Measurements from ENCODE around the gene GAB1.

GAB1 gene

GRCh38 chr4:143455211-143455610 lies 118.5 kb downstream of the GAB1 start:
- no peak for DNase-seq (ENCODE audit: low spot score)
- ChIA-PET POLR2A (ENCODE audit: low non-redundant PET) (no interaction called here), CTCF (interaction anchor here (0.8 kb wide), 1 partner anchor 118 kb away, joined by 3 read pairs; the partner anchor contains the start of gene GAB1)
- TF ChIP-seq CTCF (conservative IDR thresholded peaks at IDR 0.05; ENCODE audit: low read depth), result no peak
- no peak overlapping the region for H3K27ac ChIP-seq

GRCh38 chr4:143458966-143459365 lies 122.3 kb downstream of the GAB1 start:
- H3K27ac ChIP-seq, result no peak overlapping the region
- ChIA-PET CTCF (no interaction called here), POLR2A (ENCODE audit: low non-redundant PET) (no interaction called here)
- no peak for TF ChIP-seq CTCF (conservative IDR thresholded peaks at IDR 0.05; ENCODE audit: low read depth)
- DNase-seq (ENCODE audit: low spot score), result no peak

- TF ChIP-seq CTCF (conservative IDR thresholded peaks at IDR 0.05; ENCODE audit: low read depth), result no peak
These were observed 136.9 kb downstream of the GAB1 start for GRCh38 chr4:143473334-143474126.

GRCh38 chr4:143477487-143477886 lies 140.8 kb downstream of the GAB1 start:
- POLR2A ChIA-PET (ENCODE audit: low non-redundant PET), result no interaction called here
- no peak for DNase-seq (ENCODE audit: low spot score)
- H3K27ac ChIP-seq, result no peak overlapping the region
- TF ChIP-seq CTCF (conservative IDR thresholded peaks at IDR 0.05; ENCODE audit: low read depth), result no peak
- CTCF ChIA-PET, result interaction anchor here (0.6 kb wide), 1 partner anchor 68 kb away, joined by 3 read pairs; no protein-coding TSS in a partner anchor

More at GRCh38 chr4:143473334-143474126, 136.9 kb downstream of the GAB1 start:
- POLR2A ChIA-PET (ENCODE audit: low non-redundant PET), result no interaction called here
- CTCF ChIA-PET, result interaction anchor here (0.7 kb wide), 1 partner anchor 693 kb away, joined by 3 read pairs; no protein-coding TSS in a partner anchor
- DNase-seq (ENCODE audit: low spot score), result no peak
- H3K27ac ChIP-seq, result no peak overlapping the region

- no peak overlapping the region for H3K27ac ChIP-seq
- POLR2A ChIA-PET (ENCODE audit: low non-redundant PET), result no interaction called here
- TF ChIP-seq CTCF (conservative IDR thresholded peaks at IDR 0.05; ENCODE audit: low read depth), result no peak
- CTCF ChIA-PET, result no interaction called here
- no peak for DNase-seq (ENCODE audit: low spot score)
These were observed 144.7 kb downstream of the GAB1 start for GRCh38 chr4:143481361-143481760.

- peak; percentile 64 for TF ChIP-seq CTCF (conservative IDR thresholded peaks at IDR 0.05; ENCODE audit: low read depth)
- CTCF ChIA-PET, result no interaction called here
- peak; percentile 49 for DNase-seq (ENCODE audit: low spot score)
- no peak overlapping the region for H3K27ac ChIP-seq
- POLR2A ChIA-PET (ENCODE audit: low non-redundant PET), result no interaction called here
These were observed 146.2 kb downstream of the GAB1 start for GRCh38 chr4:143482840-143483239.
